Non-pigmented ciliary epithelial cell (primary cell): ENCODE results near the gene NMU.
"Not testable (repeated sequence)": the region's sequence is repeated elsewhere in the genome, so short reads cannot be mapped to it uniquely, and the experiment has no call there.

Experiments used
- DNase-seq: peaks from one replicate; pipeline ENCODE4 v3.0.0-alpha.2; 2010; ENCODE audit warnings: low read depth

NMU gene, protein sequence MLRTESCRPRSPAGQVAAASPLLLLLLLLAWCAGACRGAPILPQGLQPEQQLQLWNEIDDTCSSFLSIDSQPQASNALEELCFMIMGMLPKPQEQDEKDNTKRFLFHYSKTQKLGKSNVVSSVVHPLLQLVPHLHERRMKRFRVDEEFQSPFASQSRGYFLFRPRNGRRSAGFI

DNA sequence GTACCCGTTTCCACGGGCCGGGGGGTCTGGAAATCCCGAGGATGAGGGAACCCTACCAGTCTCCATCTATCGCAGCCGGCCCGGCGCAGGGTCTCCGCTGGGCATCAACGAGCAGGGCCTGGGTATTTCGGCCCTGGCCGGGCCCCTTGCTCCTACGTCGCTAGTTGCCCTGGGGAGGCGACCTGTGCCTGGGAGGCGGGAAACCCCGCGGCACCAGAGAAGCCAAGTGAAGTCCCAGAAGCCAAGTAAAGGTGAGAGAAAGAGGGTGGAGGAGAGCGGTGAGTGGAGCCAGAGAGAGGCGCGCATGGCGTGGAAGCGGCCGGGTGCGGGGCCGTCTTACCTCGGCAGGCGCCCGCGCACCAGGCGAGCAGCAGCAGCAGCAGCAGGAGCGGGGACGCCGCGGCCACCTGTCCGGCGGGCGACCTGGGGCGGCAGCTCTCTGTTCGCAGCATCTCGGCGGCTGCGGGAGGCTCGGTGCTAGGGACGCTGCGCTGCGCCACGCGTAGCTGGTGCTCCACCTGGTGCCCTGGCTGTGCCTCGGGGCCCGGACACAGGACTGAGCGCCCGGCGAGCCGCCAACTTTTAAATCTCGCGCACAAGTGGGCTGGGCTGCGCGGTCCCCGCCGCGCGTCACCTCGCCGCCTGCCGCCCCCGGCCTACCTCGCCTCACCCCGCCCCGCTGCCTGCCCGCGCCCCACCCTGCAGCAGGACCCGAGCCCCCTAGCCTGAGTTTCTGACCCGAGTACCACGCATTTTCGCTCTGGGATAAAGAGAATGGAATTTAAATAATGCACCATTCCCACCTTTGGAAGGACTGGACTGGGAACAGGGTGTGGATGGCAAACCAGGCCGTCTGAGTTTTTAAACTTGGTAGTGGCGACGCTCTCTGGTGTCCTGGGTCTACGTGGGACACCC, at the start of gene NMU:
NMU (minus strand) TSS at position 558 of the 915 bp plus-strand sequence; CDS start at position 452, 106 bp downstream.
- DNase-seq = no peak

DNA sequence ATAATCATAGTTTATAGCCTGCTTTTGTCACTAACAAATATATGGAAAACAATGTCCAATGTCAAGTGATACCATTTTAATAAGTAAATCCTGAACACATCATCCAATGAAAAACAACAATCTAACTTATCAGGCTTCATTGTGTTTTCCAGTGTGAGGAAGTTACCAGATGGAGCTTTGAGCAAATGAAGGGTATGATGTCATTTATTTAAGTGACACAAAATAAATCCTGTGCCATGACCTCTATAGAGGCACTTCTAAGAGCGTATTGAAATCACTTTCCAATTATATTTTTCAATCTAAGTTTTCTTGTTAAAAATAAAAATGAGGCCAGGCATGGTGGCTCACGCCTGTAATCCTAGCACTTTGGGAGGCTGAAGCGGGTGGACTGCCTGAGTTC, 48.2 kb upstream of the NMU start:
- DNase-seq = no peak

DNA sequence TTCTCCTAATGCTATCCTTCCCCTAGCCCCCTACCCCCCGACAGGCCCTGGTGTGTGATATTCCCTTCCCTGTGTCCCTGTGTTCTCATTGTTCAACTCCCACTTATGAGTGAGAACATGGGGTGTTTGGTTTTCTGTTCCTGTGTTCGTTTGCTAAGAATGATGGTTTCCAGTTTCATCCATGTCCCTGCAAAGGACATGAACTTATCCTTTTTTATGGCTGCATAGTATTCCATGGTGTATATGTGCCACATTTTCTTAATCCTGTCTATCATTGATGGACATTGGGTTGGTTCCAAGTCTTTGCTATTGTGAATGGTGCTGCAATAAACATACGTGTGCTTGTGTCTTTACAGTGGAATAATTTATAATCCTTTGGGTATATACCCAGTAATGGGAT, 46.7 kb upstream of the NMU start:
- not testable (repeated sequence) for DNase-seq

DNA sequence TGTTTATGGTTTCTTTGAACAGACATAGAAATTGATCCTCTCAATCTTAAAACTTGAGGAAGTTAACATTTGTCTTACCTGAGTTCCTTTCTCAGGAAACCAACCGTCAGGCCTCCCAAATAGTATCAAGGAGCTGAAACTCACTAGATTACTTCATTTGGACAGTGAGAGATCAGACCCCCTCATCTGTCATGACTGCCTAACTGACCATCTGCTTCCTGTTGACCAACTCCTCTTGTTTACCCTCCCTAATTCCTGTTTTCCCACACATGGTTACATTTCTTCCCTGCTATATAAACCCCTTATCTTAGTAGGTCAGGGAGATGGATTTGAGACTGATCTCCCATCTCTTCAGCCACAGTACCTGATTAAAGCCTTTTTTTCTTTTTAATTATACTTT, 46.2 kb upstream of the NMU start:
- DNase-seq = no peak

DNA sequence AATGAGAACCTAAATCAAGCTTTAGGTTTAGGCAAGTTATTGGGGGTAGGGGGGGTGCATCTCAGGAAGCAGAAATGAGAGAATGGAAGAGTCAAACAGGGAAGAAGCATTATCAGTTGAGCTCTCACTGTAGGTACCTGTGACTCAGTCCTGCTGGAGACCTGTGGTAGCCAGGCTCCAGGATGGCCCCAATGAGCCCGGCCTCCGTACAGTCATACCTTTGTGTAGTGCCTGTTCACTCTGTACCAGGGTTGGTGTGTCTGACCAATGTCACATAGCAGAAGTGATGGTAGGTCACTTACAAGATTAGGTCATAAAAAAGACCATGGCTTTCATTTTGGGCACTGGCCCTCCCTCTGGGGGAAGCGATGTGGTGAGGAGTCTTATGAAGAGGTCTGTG, 45.3 kb upstream of the NMU start:
- DNase-seq = no peak

DNA sequence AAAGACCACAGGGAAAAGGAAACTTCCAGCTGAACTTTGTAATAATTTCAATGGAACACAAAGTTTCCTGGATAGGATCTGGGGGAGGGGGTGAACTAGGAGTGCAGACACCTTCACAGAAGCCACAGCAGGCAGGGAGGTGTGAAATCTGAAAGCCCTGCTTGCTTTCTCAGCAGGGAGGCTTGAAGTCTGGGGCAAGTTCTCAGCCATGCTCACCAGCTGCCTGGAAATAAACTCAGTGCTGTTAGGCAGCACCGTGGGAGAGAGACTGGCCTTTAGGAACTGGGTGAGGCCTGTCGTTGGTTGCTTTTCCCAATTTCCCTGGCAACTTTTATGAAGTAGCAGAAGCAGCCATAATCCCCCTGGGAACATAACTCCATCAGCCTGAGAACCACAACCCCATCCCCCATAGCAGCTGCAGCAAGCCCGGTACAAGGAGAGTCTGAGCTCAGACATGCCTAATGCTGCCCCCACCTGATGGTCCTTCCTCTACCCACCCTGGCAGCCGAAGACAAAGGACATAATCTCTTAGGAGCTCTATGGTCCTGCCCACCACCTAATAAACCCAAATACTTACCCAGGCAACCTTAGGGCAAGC, 39.2 kb upstream of the NMU start:
- no peak for DNase-seq

DNA sequence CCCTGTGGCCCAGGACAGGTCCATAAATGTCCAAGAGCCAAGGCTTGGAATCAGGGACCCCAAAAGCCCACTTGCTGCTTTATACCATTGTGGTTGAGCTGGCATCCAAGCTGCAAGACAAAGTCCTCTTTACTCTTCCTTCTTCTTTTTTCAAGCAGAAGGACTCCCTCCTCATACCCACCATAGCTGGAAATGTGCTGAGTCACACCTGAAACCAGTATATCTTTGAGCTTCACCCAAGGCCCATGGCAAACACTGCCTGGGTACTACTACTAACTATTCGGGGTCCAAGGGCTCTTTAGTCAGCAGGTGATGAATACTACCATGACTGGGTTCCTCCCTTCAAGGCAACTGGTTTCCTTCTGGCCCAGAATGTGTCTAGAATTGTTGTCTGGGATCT, 37.3 kb upstream of the NMU start:
- no peak for DNase-seq

DNA sequence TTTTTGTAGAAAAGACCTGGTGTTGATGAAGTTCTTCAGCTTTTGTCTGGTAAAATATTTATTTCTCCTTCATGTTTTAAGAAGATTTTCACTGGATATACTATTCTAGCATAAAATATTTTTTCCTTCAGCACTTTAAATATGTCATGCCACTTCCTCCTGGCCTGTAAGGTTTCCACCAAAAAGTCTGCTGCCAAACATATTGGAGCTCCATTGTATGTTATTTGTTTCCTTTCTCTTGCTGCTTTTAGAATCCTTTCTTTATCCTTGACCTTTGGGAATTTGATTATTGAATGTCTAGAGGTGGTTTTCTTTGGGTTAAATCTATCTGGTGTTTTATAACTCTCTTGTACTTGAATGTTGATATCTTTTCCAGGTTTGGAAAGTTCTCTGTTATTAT, 35.6 kb upstream of the NMU start:
- DNase-seq = no peak

DNA sequence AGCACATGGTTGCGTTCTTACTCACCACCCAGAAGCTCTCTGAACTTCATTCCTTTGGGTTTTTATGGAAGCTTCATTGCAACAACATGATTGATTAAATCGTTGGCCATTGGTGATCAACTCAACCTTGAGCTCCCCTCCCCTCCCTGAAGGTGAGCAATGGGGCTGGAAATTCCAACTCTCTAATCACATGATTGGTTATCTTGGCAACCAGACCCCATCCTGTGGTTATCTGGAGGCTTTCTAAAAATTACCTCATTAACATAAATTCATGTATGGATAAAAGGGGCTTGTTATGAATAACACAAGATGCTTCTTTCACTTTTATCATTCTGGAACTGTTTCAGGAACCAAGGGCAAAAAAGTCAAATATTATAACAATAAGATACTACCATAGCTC, 34.6 kb upstream of the NMU start:
- no peak for DNase-seq

DNA sequence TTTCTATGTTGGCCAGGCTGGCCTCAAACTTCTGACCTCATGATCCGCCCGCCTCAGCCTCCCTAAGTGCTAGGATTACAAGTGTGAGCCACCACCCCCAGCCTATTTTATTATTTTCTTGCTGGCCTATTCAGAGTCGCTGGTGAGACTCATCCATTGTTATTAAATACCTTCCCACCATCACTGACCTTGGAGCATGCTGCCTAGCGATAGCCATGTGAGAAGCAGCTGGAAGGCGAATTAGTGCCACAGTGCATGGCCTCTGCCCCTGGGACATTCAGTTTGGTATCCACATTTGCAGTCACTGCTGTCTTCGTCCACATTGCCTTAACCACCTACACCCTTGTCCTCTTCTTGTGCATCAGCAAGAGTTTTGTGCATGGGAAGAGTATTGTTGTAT, 32.4 kb upstream of the NMU start:
- no peak for DNase-seq

DNA sequence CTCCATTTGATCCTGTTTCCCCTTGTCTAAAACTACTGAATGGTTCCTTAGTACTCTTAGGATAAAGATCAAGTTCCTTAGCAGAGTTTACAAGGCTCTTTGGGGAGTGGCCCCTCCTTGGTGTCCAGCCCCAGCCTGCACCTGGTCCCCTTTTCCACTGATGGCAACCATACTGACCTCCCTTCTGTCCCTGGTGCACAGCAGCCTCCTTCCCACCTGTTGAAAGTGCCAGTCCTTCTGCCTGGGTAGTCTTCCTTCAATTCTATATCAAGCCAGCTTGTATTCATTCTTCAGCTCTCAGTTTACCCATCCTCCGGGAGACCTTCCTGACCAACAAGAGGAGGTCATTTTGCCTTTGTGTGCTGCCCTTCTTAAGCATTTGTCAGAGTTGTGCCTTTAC, 30.4 kb upstream of the NMU start:
- DNase-seq = no peak

DNA sequence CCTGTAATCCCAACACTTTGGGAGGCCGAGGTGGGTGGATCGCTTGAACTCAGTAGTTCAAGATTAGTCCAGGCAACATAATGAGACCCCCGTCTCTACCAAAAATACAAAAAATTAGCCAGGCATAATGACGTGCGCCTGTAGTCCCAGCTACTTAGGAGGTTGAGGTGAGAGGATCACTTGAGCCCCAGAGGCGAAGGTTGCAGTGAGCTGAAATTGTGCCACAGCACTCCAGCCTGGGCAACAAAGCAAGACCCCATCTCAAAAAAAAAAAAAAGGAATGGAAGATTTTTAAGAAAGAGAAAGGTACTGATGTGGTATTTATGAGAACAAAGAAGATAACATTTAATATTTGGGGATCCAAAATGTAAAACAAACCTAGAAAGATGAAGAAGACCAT, 27.0 kb upstream of the NMU start:
- no peak for DNase-seq

DNA sequence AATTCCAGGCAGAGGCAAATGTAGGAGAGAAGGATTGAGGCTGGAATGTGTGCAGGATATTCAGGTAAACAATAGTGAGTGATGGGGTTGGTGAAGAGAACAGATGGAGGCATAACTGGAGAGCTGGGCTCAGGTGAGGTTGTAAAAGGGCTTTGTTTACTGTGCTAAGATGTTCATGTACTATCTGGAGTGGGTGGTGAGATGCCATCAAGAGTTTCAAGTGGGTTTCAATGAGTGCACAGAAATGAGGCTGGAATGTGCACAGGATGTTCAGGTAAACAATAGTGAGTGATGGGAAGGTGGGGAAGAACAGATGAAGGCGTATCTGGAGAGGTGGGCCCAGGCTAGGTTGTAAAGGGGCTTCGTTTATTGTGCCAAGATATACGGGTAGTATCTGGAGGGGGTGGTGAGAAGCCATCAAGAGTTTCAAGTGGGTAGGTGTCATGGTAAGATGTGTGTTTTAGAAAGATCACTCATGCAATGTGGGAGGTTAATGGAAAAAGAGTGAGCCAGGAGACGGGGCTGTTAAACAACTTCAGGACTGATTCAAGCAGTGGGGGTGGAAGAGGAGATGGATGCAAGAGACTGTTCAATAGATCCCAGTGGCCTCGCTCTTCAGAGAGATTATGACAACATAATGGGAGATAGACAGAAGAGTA, 25.4 kb upstream of the NMU start:
- no peak for DNase-seq

DNA sequence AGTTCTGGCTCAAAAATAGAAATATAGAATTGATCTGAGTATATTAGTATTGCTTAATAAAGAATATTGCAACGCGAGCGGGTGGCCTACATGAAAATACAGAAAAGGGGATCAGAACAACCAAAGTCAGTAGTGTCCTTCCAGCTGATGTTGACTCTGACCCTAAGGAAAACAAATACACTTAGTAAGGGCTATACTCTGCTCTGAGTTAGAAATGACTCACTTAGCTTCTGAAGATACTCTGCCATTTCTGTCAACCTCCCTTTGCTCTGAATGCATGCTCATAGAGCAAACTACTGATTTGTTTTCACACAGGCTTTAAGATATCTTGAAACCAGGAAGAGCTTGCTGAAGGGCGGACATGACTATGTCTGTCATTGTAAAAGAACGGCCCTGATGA, 22.6 kb upstream of the NMU start:
- DNase-seq = no peak

DNA sequence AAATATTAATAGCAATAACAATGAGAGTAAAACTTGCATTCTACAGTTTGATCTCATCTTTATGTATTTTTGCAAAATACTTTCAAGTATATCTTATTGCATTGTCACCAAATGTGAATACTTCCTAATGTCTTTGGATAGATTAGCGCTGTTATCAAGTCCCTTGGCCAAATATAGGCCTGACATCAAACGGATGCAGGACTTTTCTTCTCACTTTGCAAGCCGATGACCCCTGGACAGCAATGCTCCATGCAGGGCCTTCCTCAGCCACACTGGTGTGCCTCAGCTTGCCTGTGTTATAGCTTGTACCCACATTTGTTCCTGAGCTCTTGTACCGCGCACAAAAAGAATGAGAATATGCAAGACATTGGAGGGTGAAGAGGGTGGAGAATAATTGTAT, 18.0 kb upstream of the NMU start:
- no peak for DNase-seq

DNA sequence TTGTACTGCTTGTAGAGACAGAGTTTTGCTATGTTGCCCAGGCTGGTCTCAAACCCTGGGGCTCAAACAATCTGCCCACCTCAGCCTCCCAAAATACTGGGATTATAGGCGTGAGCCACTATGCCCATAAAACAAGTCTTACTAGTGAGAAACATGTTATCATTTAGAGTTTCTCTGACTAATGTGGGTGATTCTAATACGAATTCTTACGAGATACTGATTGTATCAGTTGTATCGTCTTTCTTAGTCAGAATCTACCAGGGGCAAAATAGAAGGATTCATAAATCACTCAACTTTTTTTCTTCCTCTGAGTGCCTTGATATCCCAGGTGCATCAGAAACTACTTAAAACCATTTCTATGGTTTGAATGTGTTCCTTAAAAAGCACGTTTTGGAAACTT, 14.4 kb upstream of the NMU start:
- DNase-seq = no peak

DNA sequence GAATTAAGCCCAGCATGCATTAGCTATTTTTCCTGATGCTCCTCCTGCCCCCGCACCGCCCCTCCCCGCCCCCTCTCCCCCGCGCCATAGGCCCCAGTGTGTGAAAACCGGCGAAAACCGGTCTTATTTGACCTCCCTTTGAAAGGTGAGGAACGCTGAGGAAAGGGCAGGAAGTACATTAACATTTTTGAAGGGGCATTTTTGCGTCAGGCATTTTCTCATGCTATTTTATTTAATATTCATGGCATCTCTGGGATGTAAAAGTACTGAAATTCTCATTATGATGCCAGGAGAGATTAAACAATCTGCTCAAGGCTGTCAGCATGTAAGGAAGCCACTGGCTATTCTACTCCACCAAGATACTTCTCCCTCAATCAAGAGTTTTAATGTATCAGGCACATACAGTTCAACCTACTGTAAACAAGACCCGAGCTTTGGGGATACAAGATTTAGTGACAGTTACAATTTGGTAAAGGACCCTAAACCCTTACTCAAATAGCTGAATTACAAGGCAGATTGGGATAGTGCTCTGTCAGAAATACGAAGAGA, 1.2 kb upstream of the NMU start:
- DNase-seq = no peak

DNA sequence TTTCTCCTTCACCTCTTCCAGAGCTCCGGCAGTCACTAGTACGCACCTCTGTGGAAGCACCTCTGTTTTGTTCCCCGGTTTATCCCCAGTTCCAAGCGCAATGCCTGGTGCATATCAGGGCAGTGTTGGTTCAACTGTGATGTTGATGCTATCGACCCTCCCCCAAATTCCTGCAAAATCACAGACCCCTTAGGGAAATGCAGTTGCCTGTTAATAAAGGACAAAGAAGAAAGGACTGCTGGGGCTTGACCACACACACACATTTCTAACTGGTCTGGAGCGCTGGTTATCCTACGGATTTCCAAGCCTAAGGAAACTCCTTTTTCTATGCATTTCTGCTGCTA, 530 bp upstream of the NMU start:
- no peak for DNase-seq

DNA sequence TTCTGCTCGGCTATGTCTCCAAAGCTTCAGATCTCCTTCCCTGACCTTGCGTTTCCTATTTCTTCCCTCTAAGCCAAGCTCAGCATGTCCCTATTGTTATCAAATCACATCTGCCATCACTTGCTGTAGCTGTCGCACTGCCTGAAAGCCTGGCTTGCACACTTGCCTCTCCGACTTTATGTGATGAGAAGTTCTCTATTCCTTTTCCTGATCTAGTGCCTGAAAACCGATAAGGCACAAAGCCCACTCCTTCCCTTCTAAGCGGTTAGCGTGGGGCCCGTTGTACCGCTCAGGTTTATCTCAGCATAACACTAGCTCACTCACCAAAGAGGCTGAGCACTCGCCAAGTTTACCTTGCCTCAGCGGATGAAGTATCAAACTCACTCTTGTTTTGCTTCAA, 816 bp downstream of the NMU start:
- no peak for DNase-seq

DNA sequence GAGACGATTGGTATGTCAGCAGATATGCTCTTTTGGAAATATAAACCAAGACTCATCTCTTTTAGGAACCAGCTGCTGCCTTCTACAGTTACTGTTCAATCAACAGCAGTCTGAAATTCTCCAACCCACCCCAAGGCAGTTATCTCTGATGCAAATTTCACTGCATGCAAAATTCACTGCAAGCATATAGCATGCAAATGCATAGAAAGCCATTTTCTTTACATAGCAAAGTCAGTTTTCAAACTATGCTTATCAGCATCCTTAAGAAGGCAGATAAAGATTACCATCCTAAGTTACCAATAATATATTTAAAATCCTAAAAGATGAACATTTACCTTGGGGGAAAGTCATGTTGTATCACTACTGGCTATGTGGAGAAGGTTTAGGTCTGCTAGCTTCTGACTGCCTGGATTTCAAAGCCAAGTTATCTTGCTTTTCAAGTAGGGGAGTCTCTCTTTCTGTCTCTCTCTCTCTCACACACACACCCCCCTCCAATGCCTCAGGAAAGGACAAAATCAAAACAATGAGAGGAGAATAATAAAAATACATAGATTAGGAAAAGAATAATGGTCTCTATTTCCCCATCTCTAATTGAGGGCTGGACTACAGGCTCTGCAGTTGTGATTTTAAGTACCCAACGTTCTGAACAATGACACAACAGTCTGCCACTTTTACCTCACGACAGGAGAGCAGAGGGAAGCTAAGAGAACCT, 1.5 kb downstream of the NMU start:
- no peak for DNase-seq

DNA sequence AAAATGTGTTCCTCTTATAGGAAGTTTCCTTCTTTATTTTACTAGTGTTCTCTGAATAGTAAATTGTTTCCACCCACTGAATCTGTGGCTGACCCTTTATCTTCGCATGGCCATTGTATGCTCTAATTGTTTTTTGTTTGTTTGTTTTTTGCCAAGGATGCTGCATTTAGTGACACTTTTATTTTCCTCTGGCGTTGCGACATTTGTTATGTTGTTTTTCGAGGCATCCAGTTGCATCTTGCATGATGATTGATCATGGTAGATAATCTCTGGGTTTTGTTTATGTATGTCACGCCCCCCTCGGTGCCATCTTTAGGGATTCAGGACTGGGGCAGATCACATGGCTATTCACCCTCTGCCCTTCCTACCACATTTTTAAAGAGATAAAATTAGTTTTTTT, 2.2 kb downstream of the NMU start:
- DNase-seq = no peak

DNA sequence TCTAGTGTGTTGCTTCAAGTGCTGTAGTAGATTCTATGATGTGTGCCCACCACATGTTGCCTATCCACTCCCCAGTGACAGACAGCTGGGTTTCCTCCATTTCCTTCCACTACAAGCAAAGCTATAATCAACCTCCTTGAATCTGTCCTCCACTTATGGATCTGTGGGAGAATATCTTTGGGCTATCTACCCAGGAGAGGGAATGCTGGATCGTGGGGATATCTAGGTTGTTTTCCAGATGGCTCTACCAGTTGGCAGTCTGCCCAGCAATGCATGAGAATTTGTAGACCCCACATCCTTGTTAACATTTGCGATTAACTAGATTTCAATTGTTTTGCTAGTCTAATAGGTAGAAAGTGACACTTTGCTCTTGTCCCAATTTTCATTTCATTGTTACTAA, 10.3 kb downstream of the NMU start:
- no peak for DNase-seq
